Middle frontal gyrus (tissue), 1 donor: Measurements from ENCODE around the gene CEACAM8.
"Not testable (repeated sequence)": the region's sequence is repeated elsewhere in the genome, so short reads cannot be mapped to it uniquely, and the experiment has no call there.

ENCODE experiments used
- DNase-seq: peaks from one replicate; pipeline ENCODE4 v3.0.0-alpha.2; 2015; ENCODE audit warnings: low spot score; ENCODE audit errors: extremely low spot score

CEACAM8 gene

GRCh38 chr19:42594617-42595489 lies at the start of gene CEACAM8:
Gene CEACAM8 (minus strand): TSS chr19:42594924. CDS start chr19:42594828, 96 bp downstream.
- no peak for DNase-seq

GRCh38 chr19:42639324-42640092 lies 44.8 kb upstream of the CEACAM8 start:
- DNase-seq, result not testable (repeated sequence)

- no peak for DNase-seq
These were observed 40.5 kb upstream of the CEACAM8 start for GRCh38 chr19:42635233-42635539.

GRCh38 chr19:42634409-42635232 lies 39.9 kb upstream of the CEACAM8 start:
- no peak for DNase-seq

- no peak for DNase-seq
These were observed 34.5 kb upstream of the CEACAM8 start for GRCh38 chr19:42629191-42629590.

GRCh38 chr19:42628411-42629140 lies 33.9 kb upstream of the CEACAM8 start:
- no peak for DNase-seq

GRCh38 chr19:42627916-42628315 lies 33.2 kb upstream of the CEACAM8 start:
- DNase-seq, result no peak

GRCh38 chr19:42626181-42626580 lies 31.5 kb upstream of the CEACAM8 start:
- no peak for DNase-seq

GRCh38 chr19:42619271-42619670 lies 24.5 kb upstream of the CEACAM8 start:
- DNase-seq, result no peak

- DNase-seq, result no peak
These were observed 18.9 kb upstream of the CEACAM8 start for GRCh38 chr19:42613666-42614065.

GRCh38 chr19:42610401-42610915 lies 15.7 kb upstream of the CEACAM8 start:
- not testable (repeated sequence) for DNase-seq

- DNase-seq, result no peak
These were observed 12.1 kb upstream of the CEACAM8 start for GRCh38 chr19:42606660-42607351.

GRCh38 chr19:42601811-42602443 lies 7.2 kb upstream of the CEACAM8 start:
- no peak for DNase-seq

- DNase-seq, result no peak
These were observed 1.8 kb upstream of the CEACAM8 start for GRCh38 chr19:42596391-42597072.

- DNase-seq, result no peak
These were observed 937 bp upstream of the CEACAM8 start for GRCh38 chr19:42595550-42596172.

GRCh38 chr19:42589792-42590191 lies 4.9 kb downstream of the CEACAM8 start:
- DNase-seq, result no peak

GRCh38 chr19:42584466-42584865 lies 10.3 kb downstream of the CEACAM8 start:
- no peak for DNase-seq

GRCh38 chr19:42577016-42577415 lies 17.7 kb downstream of the CEACAM8 start:
- DNase-seq, result no peak

GRCh38 chr19:42576241-42576640 lies 18.5 kb downstream of the CEACAM8 start:
- no peak for DNase-seq
